AG04449 (cell line): ENCODE results near the gene FADD.

ENCODE experiments used
- CTCF ChIA-PET: fragments of 350-600 bp; formaldehyde crosslinking; extraction: SDS; loops from one replicate; lab custom pipeline; 2021; ENCODE audit warnings: antibody characterized with exemption; lab: Yijun Ruan, JAX
- POLR2A ChIA-PET: fragments of 400-600, 350-600 bp; formaldehyde crosslinking; extraction: SDS; loops from one replicate; lab custom pipeline; 2020; ENCODE audit warnings: antibody characterized with exemption, inconsistent platforms; lab: Yijun Ruan, JAX
- DNase-seq: peaks from one replicate; pipeline ENCODE4 v3.0.0-alpha.2; 2010; ENCODE audit warnings: low read depth, low spot score
- H3K4me3 ChIP-seq: 2 replicates; pipeline ENCODE4 v1.5.1; 2011; ENCODE audit warnings: low read depth, mild to moderate bottlenecking, control low read depth, low read length
- CTCF ChIP-seq: IDR thresholded peaks from one replicate; pipeline ENCODE4 v1.5.1; 2011; ENCODE audit warnings: mild to moderate bottlenecking, moderate library complexity, low read length, control low read depth, inconsistent platforms; ENCODE audit not compliant: insufficient read depth; ENCODE audit errors: missing control alignments

FADD gene

GRCh38 chr11:70255477-70256116, 52.5 kb downstream of the FADD start:
- CTCF ChIA-PET: no interaction called here
- no peak overlapping the region for H3K4me3 ChIP-seq
- no peak for DNase-seq
- TF ChIP-seq CTCF: no peak
- POLR2A ChIA-PET: no interaction called here
